OCI-LY3 (cell line): ENCODE data around the gene SLC12A5.
A peak's percentile ranks its signal among the peaks of the same experiment; 100 is the strongest.

ENCODE experiments used
- H2AFZ ChIP-seq: fragments of 200-600, 300-600 bp; shearing (Covaris generic); 2 replicates; pipeline ENCODE4 v1.6.0; 2014; ENCODE audit warnings: antibody characterized with exemption, low read depth, low read length
- H3K27ac ChIP-seq: fragments of 200-600, 300-600 bp; sonication (generic); 2 replicates; pipeline ENCODE4 v1.5.1; 2014; ENCODE audit warnings: mild to moderate bottlenecking, low read length, moderate library complexity, mixed read lengths
- H3K27me3 ChIP-seq: fragments of 200-600, 300-600 bp; sonication (generic); 2 replicates; pipeline ENCODE4 v1.6.1; 2014; ENCODE audit warnings: low read depth, low read length, mixed read lengths
- H3K36me3 ChIP-seq: fragments of 200-600, 300-600 bp; sonication (generic); replicated peaks from 2 replicates; pipeline ENCODE3; 2014; ENCODE audit warnings: low read depth, low read length, mixed read lengths
- H3K4me1 ChIP-seq: fragments of 300-600, 200-600 bp; sonication (generic); 2 replicates; pipeline ENCODE4 v1.6.1; 2014; ENCODE audit warnings: low read length, mixed read lengths
- H3K4me2 ChIP-seq: fragments of 200-600, 300-600 bp; sonication (generic); 2 replicates; pipeline ENCODE4 v1.6.1; 2014; ENCODE audit warnings: low read length, mixed read lengths
- H3K4me3 ChIP-seq: fragments of 300-600, 200-600 bp; sonication (generic); 2 replicates; pipeline ENCODE4 v1.5.1; 2014; ENCODE audit warnings: antibody characterized with exemption, mild to moderate bottlenecking, low read length, moderate library complexity
- H3K79me2 ChIP-seq: fragments of 300-600, 200-600 bp; shearing (Covaris generic); 2 replicates; pipeline ENCODE4 v1.6.1; 2014; ENCODE audit warnings: mild to moderate bottlenecking, low read length, mixed read lengths
- H3K9ac ChIP-seq: fragments of 300-600, 200-600 bp; shearing (Covaris generic); 2 replicates; pipeline ENCODE4 v1.6.0; 2014; ENCODE audit warnings: mild to moderate bottlenecking, low read length, moderate library complexity
- H3K9me3 ChIP-seq: fragments of 200-600, 300-600 bp; shearing (Covaris generic); 2 replicates; pipeline ENCODE4 v1.6.1; 2014; ENCODE audit warnings: low read length, mixed read lengths; ENCODE audit not compliant: insufficient read depth
- H4K20me1 ChIP-seq: fragments of 200-600, 300-600 bp; sonication (generic); 2 replicates; pipeline ENCODE4 v1.6.1; 2016; ENCODE audit warnings: low read length, mixed read lengths; ENCODE audit not compliant: insufficient read depth
- EZH2phosphoT487 ChIP-seq: fragments of 200-600 bp; shearing (Covaris generic); IDR thresholded peaks from 2 replicates; pipeline ENCODE4 v1.6.1; 2018; ENCODE audit warnings: antibody characterized with exemption, mixed run types, low read depth
- TF ChIP-seq, protein P1 (sequence below): fragments of 200-600, 300-600 bp; sonication (generic); IDR thresholded peaks from 2 replicates; pipeline ENCODE4 v1.5.1; 2014; ENCODE audit warnings: antibody characterized with exemption, low read length, low read depth

SLC12A5 gene

DNA sequence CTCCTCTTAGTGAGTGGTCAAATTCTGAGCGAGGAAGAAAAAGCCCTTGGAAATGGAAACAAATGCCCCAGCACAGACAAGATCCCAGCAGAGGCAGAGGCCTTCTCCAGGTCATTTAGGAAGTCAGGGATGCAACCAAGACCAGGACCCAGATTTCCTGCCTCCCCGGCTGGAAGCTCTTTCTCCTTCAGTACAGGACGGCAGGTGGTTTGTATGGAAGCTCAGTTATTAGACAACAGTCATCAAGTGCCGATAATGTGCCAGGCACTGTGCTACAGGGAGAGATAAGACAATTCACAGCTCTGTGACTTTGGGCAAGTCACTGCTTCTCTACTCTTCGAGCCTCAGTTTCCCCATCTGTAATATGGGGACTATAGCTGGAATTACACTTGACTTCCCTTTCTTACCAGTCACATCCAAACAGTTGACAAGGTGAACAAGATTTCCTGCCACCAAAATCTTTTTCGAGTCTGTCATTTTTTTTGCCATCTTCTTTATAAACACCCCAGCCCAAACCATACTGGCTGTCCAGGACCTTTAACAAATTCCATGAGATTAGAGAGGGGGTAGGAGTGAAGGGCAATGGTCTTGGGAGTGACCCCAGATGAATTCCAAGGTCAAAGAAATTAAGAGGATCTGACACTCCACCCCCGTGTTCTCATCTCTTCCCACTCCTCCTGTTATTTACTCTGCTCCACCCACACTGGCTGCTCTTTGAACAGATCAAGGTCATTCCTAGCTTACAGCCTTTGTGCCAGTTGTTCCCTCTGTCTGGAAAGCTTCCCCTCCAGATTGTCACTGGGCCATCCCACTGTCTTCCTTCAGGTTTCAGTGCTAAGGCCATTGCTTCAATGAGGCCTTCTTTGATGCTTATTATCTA is 14.3 kb upstream of the SLC12A5 start:
- H3K79me2 ChIP-seq = no peaks in the 10 kb centered on the region
- H3K27ac ChIP-seq = no peak overlapping the region
- H3K9me3 ChIP-seq = no peaks in the 10 kb centered on the region
- peaks cover 11% of the 10 kb centered on the region; the same call in 1 of the 2 replicates for H3K27me3 ChIP-seq
- H3K4me3 ChIP-seq = peak overlapping the region; percentile 68
- TF ChIP-seq, protein P1, sequence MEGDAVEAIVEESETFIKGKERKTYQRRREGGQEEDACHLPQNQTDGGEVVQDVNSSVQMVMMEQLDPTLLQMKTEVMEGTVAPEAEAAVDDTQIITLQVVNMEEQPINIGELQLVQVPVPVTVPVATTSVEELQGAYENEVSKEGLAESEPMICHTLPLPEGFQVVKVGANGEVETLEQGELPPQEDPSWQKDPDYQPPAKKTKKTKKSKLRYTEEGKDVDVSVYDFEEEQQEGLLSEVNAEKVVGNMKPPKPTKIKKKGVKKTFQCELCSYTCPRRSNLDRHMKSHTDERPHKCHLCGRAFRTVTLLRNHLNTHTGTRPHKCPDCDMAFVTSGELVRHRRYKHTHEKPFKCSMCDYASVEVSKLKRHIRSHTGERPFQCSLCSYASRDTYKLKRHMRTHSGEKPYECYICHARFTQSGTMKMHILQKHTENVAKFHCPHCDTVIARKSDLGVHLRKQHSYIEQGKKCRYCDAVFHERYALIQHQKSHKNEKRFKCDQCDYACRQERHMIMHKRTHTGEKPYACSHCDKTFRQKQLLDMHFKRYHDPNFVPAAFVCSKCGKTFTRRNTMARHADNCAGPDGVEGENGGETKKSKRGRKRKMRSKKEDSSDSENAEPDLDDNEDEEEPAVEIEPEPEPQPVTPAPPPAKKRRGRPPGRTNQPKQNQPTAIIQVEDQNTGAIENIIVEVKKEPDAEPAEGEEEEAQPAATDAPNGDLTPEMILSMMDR = no peak
- TF ChIP-seq EZH2phosphoT487 = no peak
- peak overlapping the region; percentile 81 for H3K4me2 ChIP-seq
- no peaks in the 10 kb centered on the region for H4K20me1 ChIP-seq
- no peak overlapping the region for H3K9ac ChIP-seq
- H3K36me3 ChIP-seq = no peaks in the 10 kb centered on the region
- H3K4me1 ChIP-seq = peaks cover 10% of the 10 kb centered on the region
- 0 out of 2 replicates have a peak overlapping the region, but pooled peaks have one; percentile 10 for H2AFZ ChIP-seq

DNA sequence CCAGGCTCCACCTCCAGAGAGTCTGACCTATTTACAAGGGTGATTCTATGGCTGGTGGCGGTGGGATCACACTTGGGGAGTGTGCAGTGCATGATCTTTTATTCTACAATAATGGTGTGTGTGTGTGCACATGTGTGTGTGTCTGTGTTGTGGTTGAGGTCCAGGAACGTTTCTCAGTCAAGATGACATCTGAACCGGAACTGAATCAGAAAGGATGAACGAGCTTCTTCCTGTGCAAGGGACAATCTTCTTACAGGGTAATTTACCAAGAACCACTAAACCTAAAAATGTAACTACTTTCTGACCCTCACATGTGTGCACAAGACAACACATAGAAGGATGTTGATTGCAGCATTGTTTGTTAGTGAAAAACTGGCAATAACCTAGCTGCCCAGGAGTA is 11.7 kb upstream of the SLC12A5 start:
- Histone ChIP-seq H2AFZ (no peak overlapping the region), H3K4me3 (no peak overlapping the region), H4K20me1 (no peaks in the 10 kb centered on the region), H3K27me3 (peaks cover 11% of the 10 kb centered on the region; the same call in 1 of the 2 replicates), H3K9me3 (no peaks in the 10 kb centered on the region), H3K36me3 (no peaks in the 10 kb centered on the region), H3K4me1 (peaks cover 16% of the 10 kb centered on the region), H3K9ac (no peak overlapping the region), H3K27ac (no peak overlapping the region), H3K79me2 (no peaks in the 10 kb centered on the region), H3K4me2 (no peak overlapping the region)
- no peak for TF ChIP-seq EZH2phosphoT487
- TF ChIP-seq, protein P1 = no peak

DNA sequence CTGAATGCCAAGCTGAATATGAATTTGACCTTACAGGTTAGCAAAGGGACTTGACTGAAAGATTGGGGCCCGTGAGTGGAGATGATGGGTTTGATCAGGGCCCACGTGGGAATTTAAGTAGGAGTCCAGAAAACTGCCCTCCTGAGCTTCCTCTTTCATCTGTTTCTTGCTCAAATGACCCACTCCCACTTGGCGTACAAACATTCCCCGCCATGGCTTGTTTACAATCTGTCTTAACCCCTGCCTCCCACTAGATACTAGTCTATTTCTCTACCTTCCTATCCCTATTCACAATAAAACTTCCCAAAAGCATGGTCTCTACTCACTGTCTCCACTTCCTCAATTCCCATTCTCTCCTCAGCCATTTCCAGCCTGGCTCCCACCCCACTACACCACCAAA is 10.9 kb upstream of the SLC12A5 start:
- Histone ChIP-seq H3K4me3 (no peak overlapping the region), H4K20me1 (no peaks in the 10 kb centered on the region), H2AFZ (no peak overlapping the region), H3K4me2 (no peak overlapping the region), H3K27ac (no peak overlapping the region), H3K27me3 (peaks cover 11% of the 10 kb centered on the region; the same call in 1 of the 2 replicates), H3K36me3 (no peaks in the 10 kb centered on the region), H3K4me1 (peaks cover 21% of the 10 kb centered on the region), H3K9me3 (no peaks in the 10 kb centered on the region), H3K9ac (no peak overlapping the region), H3K79me2 (no peaks in the 10 kb centered on the region)
- no peak for TF ChIP-seq EZH2phosphoT487
- TF ChIP-seq, protein P1 = no peak

DNA sequence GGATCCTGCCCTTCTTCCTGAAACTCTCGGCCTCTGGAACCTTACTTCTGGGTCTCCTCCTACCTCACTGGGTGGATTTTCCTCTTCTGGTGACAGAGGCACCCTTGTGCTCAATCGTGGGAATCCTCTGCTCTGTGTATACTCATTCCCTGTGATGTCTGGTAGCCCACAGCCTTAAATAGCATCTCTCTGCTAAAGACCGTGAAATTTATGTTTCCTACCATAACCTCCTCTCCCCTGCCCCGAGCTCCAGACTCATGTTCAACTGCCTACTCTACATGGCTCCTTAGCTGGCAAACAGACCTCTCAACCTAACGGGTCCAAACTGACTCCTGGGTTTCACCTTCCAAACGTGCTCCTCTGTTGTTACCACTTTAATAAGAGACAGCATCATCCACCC is 10.4 kb upstream of the SLC12A5 start:
- no peak overlapping the region for H3K4me2 ChIP-seq
- H3K9ac ChIP-seq = no peak overlapping the region
- H3K79me2 ChIP-seq = no peaks in the 10 kb centered on the region
- H3K27me3 ChIP-seq = peaks cover 15% of the 10 kb centered on the region
- H3K4me1 ChIP-seq = peaks cover 23% of the 10 kb centered on the region
- no peak for TF ChIP-seq EZH2phosphoT487
- TF ChIP-seq, protein P1 = no peak
- peaks cover 5% of the 10 kb centered on the region; the same call in 1 of the 2 replicates for H4K20me1 ChIP-seq
- no peak overlapping the region for H3K27ac ChIP-seq
- no peaks in the 10 kb centered on the region for H3K36me3 ChIP-seq
- H3K4me3 ChIP-seq = no peak overlapping the region
- no peak overlapping the region for H2AFZ ChIP-seq
- no peaks in the 10 kb centered on the region for H3K9me3 ChIP-seq
